Iris pigment epithelial cell (primary cell): Measurements from ENCODE around the gene RGS12.
"Not testable (repeated sequence)": the region's sequence is repeated elsewhere in the genome, so short reads cannot be mapped to it uniquely, and the experiment has no call there.

Experiments used
- DNase-seq: peaks from one replicate; pipeline ENCODE4 v3.0.0-alpha.2; 2011; ENCODE audit warnings: low read depth

RGS12 gene

GRCh38 chr4:3296651-3297050 is 3.8 kb downstream of the RGS12 start:
- no peak for DNase-seq

GRCh38 chr4:3297066-3297859 is 4.4 kb downstream of the RGS12 start:
- no peak for DNase-seq

GRCh38 chr4:3299122-3299975 is 6.5 kb downstream of the RGS12 start:
- DNase-seq, result no peak

GRCh38 chr4:3299976-3300671 is 7.3 kb downstream of the RGS12 start:
- DNase-seq, result no peak

GRCh38 chr4:3300882-3301281 is 8.1 kb downstream of the RGS12 start:
- DNase-seq, result not testable (repeated sequence)

GRCh38 chr4:3301450-3302172 is 8.8 kb downstream of the RGS12 start:
- no peak for DNase-seq

- DNase-seq, result no peak
Observed at GRCh38 chr4:3302173-3302785, 9.5 kb downstream of the RGS12 start.

- DNase-seq, result no peak
Observed at GRCh38 chr4:3302786-3303564, 10.2 kb downstream of the RGS12 start.

- no peak for DNase-seq
Observed at GRCh38 chr4:3303565-3303824, 10.7 kb downstream of the RGS12 start.

- DNase-seq, result no peak
Observed at GRCh38 chr4:3303923-3304710, 11.3 kb downstream of the RGS12 start.

GRCh38 chr4:3304831-3305609 is 12.2 kb downstream of the RGS12 start:
- DNase-seq, result peak; percentile 22

- DNase-seq, result peak; percentile 48
Observed at GRCh38 chr4:3305610-3306371, 13.0 kb downstream of the RGS12 start.

- no peak for DNase-seq
Observed at GRCh38 chr4:3306450-3306849, 13.6 kb downstream of the RGS12 start.

- no peak for DNase-seq
Observed at GRCh38 chr4:3307060-3307459, 14.2 kb downstream of the RGS12 start.

- DNase-seq, result no peak
Observed at GRCh38 chr4:3307486-3307885, 14.7 kb downstream of the RGS12 start.

GRCh38 chr4:3307891-3308575 is 15.2 kb downstream of the RGS12 start:
- DNase-seq, result no peak

- DNase-seq, result no peak
Observed at GRCh38 chr4:3308691-3309090, 15.9 kb downstream of the RGS12 start.
